ENCODE data around the gene WWC1.
"Not testable (repeated sequence)": the region's sequence is repeated elsewhere in the genome, so short reads cannot be mapped to it uniquely, and the experiment has no call there.

WWC1 gene

GRCh38 chr5:168310541-168310940 lies 19.1 kb downstream of the WWC1 start:
- not testable (repeated sequence) for DNase-seq

- DNase-seq = peak; percentile 85
Observed at GRCh38 chr5:168311061-168311566, 19.7 kb downstream of the WWC1 start.

DNA sequence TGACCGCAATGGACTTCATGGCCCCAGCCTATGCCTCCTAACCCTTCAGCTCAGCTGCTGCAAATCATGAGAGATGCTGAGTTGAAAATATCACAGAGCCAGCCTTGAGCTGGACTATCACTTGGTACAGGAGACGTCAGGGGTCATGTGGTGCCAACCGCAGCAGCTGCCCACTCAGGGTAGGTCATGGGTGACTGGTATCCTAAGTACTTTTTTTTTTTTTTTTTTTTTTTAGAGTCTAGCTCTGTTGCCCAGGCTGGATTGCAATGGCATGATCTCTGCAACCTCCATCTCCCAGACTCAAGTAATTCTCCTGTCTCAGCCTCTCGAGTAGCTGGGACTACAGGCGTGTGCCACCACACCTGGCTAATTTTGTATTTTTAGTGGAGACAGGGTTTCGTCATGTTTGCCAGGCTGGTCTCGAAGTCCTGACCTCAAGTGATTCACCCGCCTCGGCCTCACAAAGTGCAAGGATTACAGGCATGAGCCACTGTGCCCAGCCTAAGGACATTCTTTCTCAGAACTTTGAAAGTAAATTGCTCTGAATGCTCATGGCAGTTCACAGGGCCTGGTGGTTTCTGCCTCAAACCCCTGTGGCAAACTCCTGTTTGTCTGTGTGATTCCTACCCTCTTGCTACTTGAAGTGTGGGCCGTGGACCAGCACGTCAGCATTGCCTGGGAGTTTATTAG lies 21.3 kb downstream of the WWC1 start:
- peak; percentile 70 for DNase-seq

GRCh38 chr5:168313596-168314204 lies 22.3 kb downstream of the WWC1 start:
- DNase-seq = no peak

DNA sequence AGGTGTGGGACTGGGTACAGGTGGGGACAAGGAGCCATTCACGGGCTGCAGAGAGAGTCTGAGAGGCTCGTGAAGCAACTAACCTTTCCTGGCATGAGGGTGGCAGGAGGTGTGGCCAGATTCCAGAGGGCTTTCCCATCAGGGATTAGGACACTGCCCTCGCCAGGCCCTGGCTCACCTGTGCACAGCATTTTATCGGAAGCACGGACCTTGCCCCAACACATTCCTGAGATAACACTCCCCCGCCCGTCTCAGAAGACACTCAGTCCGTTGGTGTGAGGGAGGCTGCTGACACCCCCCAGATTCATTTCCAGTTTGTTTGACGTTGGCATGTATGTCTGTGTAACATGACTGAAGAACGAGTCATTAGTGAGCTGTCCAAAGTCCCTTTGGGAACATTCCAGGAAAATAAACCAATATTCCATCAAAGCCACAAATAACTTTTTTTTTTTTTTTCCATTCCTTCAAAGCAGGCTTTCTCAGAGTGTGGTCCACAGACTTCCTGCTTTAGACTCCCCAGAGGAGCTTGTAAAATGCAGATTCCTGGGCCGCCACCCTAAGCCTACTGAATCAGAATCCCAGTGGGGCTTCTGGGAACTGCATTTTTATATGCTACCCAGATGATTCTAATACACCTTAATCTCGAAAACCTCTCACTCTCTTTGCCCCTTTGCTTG lies 23.4 kb downstream of the WWC1 start:
- peak; percentile 81 for DNase-seq

DNA sequence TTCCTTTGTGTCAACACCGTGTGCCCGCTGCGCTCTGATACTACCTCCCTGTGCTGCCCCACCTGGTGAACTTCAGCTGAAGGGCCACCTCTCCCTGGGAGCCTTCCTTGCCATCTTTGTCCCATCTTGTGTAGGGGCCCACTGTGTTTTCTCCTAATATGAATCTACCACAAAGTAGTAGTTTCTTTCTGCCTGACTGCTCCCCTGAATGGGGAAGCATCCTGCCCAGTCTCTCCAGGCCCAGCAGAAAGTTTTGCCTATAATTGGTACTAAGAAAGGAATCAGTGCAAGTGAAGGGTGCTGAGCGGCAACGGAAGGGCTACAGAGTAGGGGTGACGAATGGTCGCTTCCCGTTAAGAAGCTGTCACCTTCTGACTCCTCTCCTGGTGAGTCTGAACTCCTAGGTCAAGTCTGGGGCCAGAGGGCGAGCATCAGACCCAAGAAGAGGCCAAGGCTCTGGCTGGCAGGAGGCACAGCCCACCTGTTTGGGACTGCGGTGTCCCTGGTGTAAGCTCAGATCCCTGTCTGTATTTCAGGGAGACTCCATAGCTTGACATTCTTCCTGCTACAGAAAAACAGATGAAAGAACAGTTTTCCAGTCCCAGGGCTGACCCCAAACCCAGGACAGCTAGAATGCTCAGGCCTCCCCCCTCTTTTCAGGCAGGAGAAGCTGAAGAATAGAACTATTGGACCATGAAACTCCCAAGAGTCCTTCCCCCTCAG lies 24.1 kb downstream of the WWC1 start:
- no peak for DNase-seq

DNA sequence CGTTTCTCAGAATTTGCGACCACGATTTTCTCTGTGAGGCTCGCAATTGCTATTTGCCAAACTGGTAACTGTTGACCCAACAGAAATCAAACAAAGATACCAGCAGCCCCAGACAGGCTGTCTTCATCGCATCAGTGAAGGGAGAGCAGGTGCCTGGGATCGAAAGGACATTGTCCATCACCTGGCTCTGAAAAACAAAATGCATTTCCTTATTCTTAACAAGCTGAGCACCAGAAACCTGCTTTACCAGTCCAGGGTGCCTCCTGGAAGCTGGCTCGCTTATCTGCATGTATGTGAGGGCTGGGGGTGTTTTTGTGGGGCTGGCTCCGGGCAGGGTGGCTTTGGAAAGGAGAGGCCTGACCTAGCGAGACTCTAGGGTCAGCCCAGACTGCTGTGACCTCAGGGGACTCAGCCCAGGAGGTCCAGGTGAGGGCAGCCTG lies 24.7 kb downstream of the WWC1 start:
- peak; percentile 97 for DNase-seq

GRCh38 chr5:168317096-168317520 lies 25.7 kb downstream of the WWC1 start:
- DNase-seq = no peak

GRCh38 chr5:168317521-168318147 lies 26.2 kb downstream of the WWC1 start:
- DNase-seq = peak; percentile 96

GRCh38 chr5:168318240-168318639 lies 26.8 kb downstream of the WWC1 start:
- no peak for DNase-seq

DNA sequence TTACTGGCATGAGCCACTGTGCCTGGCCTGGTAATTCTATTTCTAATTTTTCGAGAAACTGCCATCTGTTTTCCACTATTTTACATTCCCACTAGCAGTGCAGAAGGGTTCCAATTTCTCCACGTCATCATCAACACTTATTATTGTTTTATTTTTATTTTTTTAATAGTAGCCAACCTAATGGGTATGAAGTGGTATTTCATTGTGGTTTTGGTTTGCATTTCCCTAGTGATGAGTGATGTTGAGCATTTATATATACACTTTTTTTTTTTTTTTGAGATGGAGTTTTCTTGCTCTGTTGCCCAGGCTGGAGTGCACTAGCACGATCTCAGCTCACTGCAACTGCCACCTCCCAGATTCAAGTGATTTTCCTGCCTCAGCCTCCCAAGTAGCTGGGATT lies 28.3 kb downstream of the WWC1 start:
- no peak for DNase-seq

GRCh38 chr5:168320805-168321204 lies 29.4 kb downstream of the WWC1 start:
- no peak for DNase-seq

- no peak for DNase-seq
Observed at GRCh38 chr5:168324859-168325630, 33.6 kb downstream of the WWC1 start.

DNA sequence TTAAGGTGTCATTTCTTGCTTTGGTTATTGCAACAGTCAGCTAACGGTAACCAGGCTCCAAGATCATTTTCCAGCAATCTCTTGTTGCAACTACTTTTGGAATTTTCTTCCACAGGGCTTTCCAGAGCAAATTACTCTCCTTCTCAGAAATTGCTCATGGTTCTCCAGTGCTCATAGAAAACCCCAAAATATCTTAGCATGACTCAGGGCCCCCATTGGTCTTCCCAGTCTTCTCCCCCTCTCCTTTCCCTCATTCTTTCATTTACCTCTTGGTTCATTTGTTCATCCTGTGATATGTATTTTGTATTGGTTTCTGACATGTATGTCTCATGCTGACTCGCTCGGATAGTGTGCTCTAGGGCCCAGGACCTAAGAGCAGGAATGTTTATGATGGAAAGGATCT lies 35.6 kb downstream of the WWC1 start:
- no peak for DNase-seq

GRCh38 chr5:168327451-168327850 lies 36.0 kb downstream of the WWC1 start:
- DNase-seq = peak; percentile 17

- DNase-seq = no peak
Observed at GRCh38 chr5:168327994-168328393, 36.5 kb downstream of the WWC1 start.

GRCh38 chr5:168328814-168329213 lies 37.4 kb downstream of the WWC1 start:
- peak; percentile 84 for DNase-seq

- no peak for DNase-seq
Observed at GRCh38 chr5:168329302-168329701, 37.9 kb downstream of the WWC1 start.

- DNase-seq = no peak
Observed at GRCh38 chr5:168332042-168332441, 40.6 kb downstream of the WWC1 start.

- DNase-seq = no peak
Observed at GRCh38 chr5:168334280-168334679, 42.8 kb downstream of the WWC1 start.

GRCh38 chr5:168334695-168335094 lies 43.2 kb downstream of the WWC1 start:
- DNase-seq = no peak

DNA sequence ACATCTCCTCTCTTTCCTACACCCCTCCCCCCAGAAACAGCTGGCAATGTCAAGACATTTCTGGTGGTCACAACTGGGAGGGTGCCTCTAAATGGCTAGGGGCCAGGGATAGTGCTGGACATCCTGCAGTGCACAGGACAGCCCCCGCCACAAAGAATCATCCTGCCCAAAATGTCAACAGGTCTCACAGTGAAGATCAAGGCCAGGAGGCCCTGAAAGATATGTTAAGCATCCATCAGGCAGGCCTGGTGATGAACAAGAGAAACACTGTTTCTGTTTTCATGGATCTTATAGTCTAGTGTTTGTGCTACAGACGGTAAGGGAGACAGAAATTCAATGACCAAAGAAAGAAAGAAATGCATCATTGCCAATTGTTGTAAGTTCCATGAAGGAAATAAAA lies 45.9 kb downstream of the WWC1 start:
- DNase-seq = no peak

Data from NCI-H2029 (cell line).